Panc1 (cell line): Measurements from ENCODE around the gene AGAP1. TPM values are rescaled to one million over a fixed set of nuclear protein-coding genes. Genes with fewer than 3 reads are reported as not detected.
"Not testable (repeated sequence)": the region's sequence is repeated elsewhere in the genome, so short reads cannot be mapped to it uniquely, and the experiment has no call there.

ENCODE experiments used
- ATAC-seq: fragments of 200-7000 bp; cut with Tn5 transposase; 2 replicates; pipeline ENCODE4 v1.9.1; 2020; ENCODE audit warnings: mild to moderate bottlenecking, moderate library complexity
- BruUV-seq: library from RNA; stranded (reverse); fragments of 400-500 nt; replicated peaks from 2 replicates; lab custom pipeline; 2021; lab: Mats Ljungman, UMichigan
- CTCF ChIA-PET: fragments of 300-600 bp; sonication (Branson Sonifier 250); formaldehyde crosslinking; loops from one replicate; lab custom pipeline; 2022; ENCODE audit warnings: antibody characterized with exemption; lab: Charles Lee
- POLR2A ChIA-PET: fragments of 300-600 bp; sonication (Branson Sonifier 250); formaldehyde crosslinking; loops from one replicate; lab custom pipeline; 2022; ENCODE audit warnings: antibody characterized with exemption; lab: Charles Lee
- DNase-seq: peaks from one replicate; pipeline ENCODE4 v3.0.0-alpha.2; 2010; ENCODE audit warnings: low read depth, low spot score
- H3K27ac ChIP-seq: 2 replicates; pipeline ENCODE4 v1.5.1; 2011; ENCODE audit warnings: mild to moderate bottlenecking, low read length, inconsistent platforms
- H3K27me3 ChIP-seq: fragments of 200-500 bp; sonication (Bioruptor generic); 2 replicates; pipeline ENCODE4 v1.6.0; 2014; ENCODE audit warnings: low read length, inconsistent platforms; ENCODE audit not compliant: control insufficient read depth, insufficient read depth
- H3K36me3 ChIP-seq: fragments of 200-500 bp; sonication (Bioruptor generic); 2 replicates; pipeline ENCODE4 v1.5.1; 2014; ENCODE audit warnings: inconsistent platforms, mild to moderate bottlenecking, low read length, moderate library complexity; ENCODE audit not compliant: control insufficient read depth, insufficient read depth
- H3K4me1 ChIP-seq: 2 replicates; pipeline ENCODE4 v1.5.1; 2011; ENCODE audit warnings: inconsistent platforms, mild to moderate bottlenecking, low read length, moderate library complexity; ENCODE audit not compliant: control insufficient read depth, insufficient read depth
- H3K4me3 ChIP-seq, 2 experiments: 2 replicates each; pipeline ENCODE4 v1.5.1; 2011 to 2012; ENCODE audit warnings: low read depth in 2 of 2, low read length in 2 of 2, mild to moderate bottlenecking in 2 of 2, inconsistent platforms in 1 of 2, moderate library complexity in 1 of 2
- H3K9me3 ChIP-seq: fragments of 200-500 bp; sonication (Bioruptor generic); 2 replicates; pipeline ENCODE4 v1.5.1; 2014; ENCODE audit warnings: low read depth, mild to moderate bottlenecking, inconsistent platforms, low read length, moderate library complexity; ENCODE audit not compliant: control insufficient read depth, insufficient read depth
- POLR2AphosphoS5 ChIP-seq: IDR thresholded peaks from 2 replicates; pipeline ENCODE4 v1.6.1; 2012; ENCODE audit warnings: mild to moderate bottlenecking, low read depth, low read length, moderate library complexity
- REST ChIP-seq, 2 experiments: IDR thresholded peaks; 2 replicates each; pipeline ENCODE4 v1.6.1; 2011 to 2012; ENCODE audit warnings: low read depth in 2 of 2, control low read depth in 1 of 2, low read length in 1 of 2, mild to moderate bottlenecking in 1 of 2, moderate library complexity in 1 of 2; ENCODE audit not compliant: insufficient read depth in 1 of 2
- SIN3A ChIP-seq: IDR thresholded peaks from 2 replicates; pipeline ENCODE4 v1.6.1; 2012; ENCODE audit warnings: low read depth, mild to moderate bottlenecking, low read length, moderate library complexity, borderline replicate concordance; ENCODE audit not compliant: insufficient read depth
- TCF7L2 ChIP-seq: IDR thresholded peaks from 2 replicates; pipeline ENCODE4 v1.6.1; 2011; ENCODE audit warnings: mild to moderate bottlenecking, low read depth, low read length, inconsistent platforms
- in situ Hi-C: cut with HindIII; loops from 2 replicates; pipeline ENCODE4 v1.10.0; 2016; ENCODE audit warnings: low sequenced_read_pairs, low pct_unique_long_range_greater_than_20kb
- intact Hi-C: fragments of 100-400 bp; cut with micrococcal nuclease; formaldehyde crosslinking; loops from one replicate; pipeline ENCODE4 v1.10.0; 2022; ENCODE audit not compliant: unreplicated experiment
- total RNA-seq: library from RNA; stranded (reverse); gene quantifications from one replicate; pipeline ENCODE4 v1.2.1, GENCODE V29; 2021; ENCODE audit not compliant: unreplicated experiment
- TF ChIP-seq, protein P1 (sequence below): fragments of 450-650 bp; IDR thresholded peaks from 2 replicates; pipeline ENCODE4 v1.5.1; 2017; ENCODE audit warnings: mild to moderate bottlenecking

Gene AGAP1
- total RNA-seq, 1 experiment from 2014 or later, result 38.9 TPM

DNA sequence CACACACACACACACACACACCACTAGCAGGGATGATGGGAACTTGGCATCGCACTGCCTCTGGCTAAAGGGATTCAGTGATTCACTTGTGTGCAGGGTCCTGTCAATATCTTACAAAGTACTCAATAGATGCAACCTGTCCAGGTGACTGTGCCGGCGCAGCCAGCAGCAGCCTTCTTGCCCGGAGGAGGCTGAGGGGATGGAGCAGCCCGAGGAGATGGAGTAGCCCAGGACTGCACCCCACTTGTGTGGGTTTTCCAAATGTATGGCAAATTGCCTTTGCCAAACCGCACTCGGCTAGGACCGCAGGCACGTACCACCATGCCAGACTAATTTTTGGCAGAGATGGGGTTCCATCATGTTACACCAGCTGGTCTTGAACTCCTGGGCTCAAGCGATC is 643.2 kb downstream of the AGAP1 start:
- CTCF ChIA-PET, result no interaction called here
- DNase-seq, result no peak
- Histone ChIP-seq H3K36me3 (no peaks in the 10 kb centered on the region), H3K27me3 (no peaks in the 10 kb centered on the region), H3K27ac (no peak overlapping the region), H3K4me1 (no peaks in the 10 kb centered on the region), H3K4me3 (no peak overlapping the region), H3K9me3 (no peaks in the 10 kb centered on the region)
- ATAC-seq, result 0 out of 2 replicates have a peak, but pooled peaks have one; percentile 15
- in situ Hi-C loops, result no loop called here
- BruUV-seq, result no TSS peak
- TF ChIP-seq SIN3A, result no peak
- no peak for TF ChIP-seq POLR2AphosphoS5
- TF ChIP-seq TCF7L2, result no peak
- TF ChIP-seq, protein P1, sequence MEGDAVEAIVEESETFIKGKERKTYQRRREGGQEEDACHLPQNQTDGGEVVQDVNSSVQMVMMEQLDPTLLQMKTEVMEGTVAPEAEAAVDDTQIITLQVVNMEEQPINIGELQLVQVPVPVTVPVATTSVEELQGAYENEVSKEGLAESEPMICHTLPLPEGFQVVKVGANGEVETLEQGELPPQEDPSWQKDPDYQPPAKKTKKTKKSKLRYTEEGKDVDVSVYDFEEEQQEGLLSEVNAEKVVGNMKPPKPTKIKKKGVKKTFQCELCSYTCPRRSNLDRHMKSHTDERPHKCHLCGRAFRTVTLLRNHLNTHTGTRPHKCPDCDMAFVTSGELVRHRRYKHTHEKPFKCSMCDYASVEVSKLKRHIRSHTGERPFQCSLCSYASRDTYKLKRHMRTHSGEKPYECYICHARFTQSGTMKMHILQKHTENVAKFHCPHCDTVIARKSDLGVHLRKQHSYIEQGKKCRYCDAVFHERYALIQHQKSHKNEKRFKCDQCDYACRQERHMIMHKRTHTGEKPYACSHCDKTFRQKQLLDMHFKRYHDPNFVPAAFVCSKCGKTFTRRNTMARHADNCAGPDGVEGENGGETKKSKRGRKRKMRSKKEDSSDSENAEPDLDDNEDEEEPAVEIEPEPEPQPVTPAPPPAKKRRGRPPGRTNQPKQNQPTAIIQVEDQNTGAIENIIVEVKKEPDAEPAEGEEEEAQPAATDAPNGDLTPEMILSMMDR, result no peak
- no peak for TF ChIP-seq REST (IDR thresholded peaks at IDR 0.05; ENCODE audit: insufficient read depth in 1 of 2, low read depth in 2 of 2, low read length in 1 of 2)
- intact Hi-C loops, result no loop called here
- POLR2A ChIA-PET, result no interaction called here

DNA sequence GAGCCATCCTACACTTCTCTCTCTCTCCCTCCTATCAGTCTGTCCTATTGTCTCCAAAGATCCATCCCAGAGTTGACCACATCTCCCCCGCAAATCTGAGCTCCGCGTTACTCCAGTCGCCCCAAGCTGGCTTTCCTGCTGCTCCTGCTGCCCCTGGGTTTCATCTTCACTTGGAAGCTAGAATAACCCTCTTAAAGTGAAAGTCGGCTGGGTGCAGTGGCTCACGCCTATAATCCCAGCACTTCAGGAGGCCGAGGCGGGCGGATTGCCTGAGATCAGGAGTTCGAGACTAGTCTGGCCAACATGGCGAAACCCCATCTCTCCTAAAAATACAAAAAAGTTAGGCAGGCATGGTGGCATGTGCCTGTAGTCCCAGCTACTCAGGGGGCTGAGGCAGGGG is 647.8 kb downstream of the AGAP1 start:
- CTCF ChIA-PET, BruUV-seq, H3K27ac ChIP-seq, ATAC-seq, H3K4me3 ChIP-seq, intact Hi-C loops, DNase-seq, in situ Hi-C loops, H3K4me1 ChIP-seq, H3K9me3 ChIP-seq, H3K36me3 ChIP-seq, H3K27me3 ChIP-seq, POLR2A ChIA-PET: not testable (repeated sequence)

GRCh38 chr2:236143811-236144210 is 650.0 kb downstream of the AGAP1 start:
- H3K4me1 ChIP-seq, result no peaks in the 10 kb centered on the region
- H3K36me3 ChIP-seq, result no peaks in the 10 kb centered on the region
- no TSS peak for BruUV-seq
- TF ChIP-seq REST (IDR thresholded peaks at IDR 0.05; ENCODE audit: insufficient read depth in 1 of 2, low read depth in 2 of 2, low read length in 1 of 2) (no peak), TCF7L2 (no peak), POLR2AphosphoS5 (no peak), SIN3A (no peak)
- TF ChIP-seq, protein P1, result no peak
- CTCF ChIA-PET, result interaction anchor here (0.9 kb wide), 1 partner anchor 34 kb away, joined by 3 read pairs; no protein-coding TSS in a partner anchor
- H3K4me3 ChIP-seq, result no peak overlapping the region
- POLR2A ChIA-PET, result no interaction called here
- intact Hi-C loops (no loop called here), in situ Hi-C loops (no loop called here)
- H3K27me3 ChIP-seq, result no peaks in the 10 kb centered on the region
- H3K9me3 ChIP-seq, result no peaks in the 10 kb centered on the region
- H3K27ac ChIP-seq, result no peak overlapping the region
- ATAC-seq (no peak), DNase-seq (no peak)
